Psoas muscle (tissue), 8 donors: ENCODE measurements around the gene ANP32A. TPM values are rescaled to one million over a fixed set of nuclear protein-coding genes. Genes with fewer than 3 reads are reported as not detected.

Experiments
- ATAC-seq, 4 donors: fragments of 200-7000 bp; cut with Tn5 transposase; one replicate each; pipeline ENCODE4 v1.9.1; 2020; ENCODE audit warnings: moderate library complexity in 3 of 4, mild to moderate bottlenecking in 2 of 4
- DNase-seq, 2 donors: peaks; one replicate each; pipeline ENCODE4 v3.0.0-alpha.2; 2020
- H3K27ac ChIP-seq: fragments of 200-600 bp; one replicate; pipeline ENCODE4 v1.8.0; 2022
- H3K27me3 ChIP-seq, 3 donors: fragments of 200-600 bp in 1 of 3; one replicate each; pipeline versions ENCODE4 v1.6.1 to v1.8.0; 2013 to 2022; ENCODE audit warnings: low read length in 2 of 3, mild to moderate bottlenecking in 2 of 3, moderate library complexity in 1 of 3; ENCODE audit not compliant: insufficient read depth in 3 of 3
- H3K36me3 ChIP-seq, 2 donors: fragments of 200-600 bp in 1 of 2; one replicate each; pipeline versions ENCODE4 v1.6.1 to v1.8.0; 2013 to 2022; ENCODE audit warnings: low read depth in 1 of 2, mild to moderate bottlenecking in 1 of 2, moderate library complexity in 1 of 2; ENCODE audit not compliant: insufficient read depth in 1 of 2
- H3K4me1 ChIP-seq: fragments of 200-600 bp; one replicate; pipeline ENCODE4 v1.8.0; 2022
- H3K4me3 ChIP-seq: fragments of 200-600 bp; one replicate; pipeline ENCODE4 v1.8.0; 2022; ENCODE audit warnings: mild to moderate bottlenecking
- H3K9me3 ChIP-seq: fragments of 200-600 bp; one replicate; pipeline ENCODE4 v1.8.0; 2022
- whole genome bisulfite sequencing, 3 donors: extraction: QIAGEN DNeasy Blood & Tissue Kit; methylation state at CpG; one replicate each; pipeline versions ENCODE4 v1.1.6 to v1.1.7; 2013; 5-methylcytosine and 5-hydroxymethylcytosine counted together
- intact Hi-C, 2 donors: fragments of 100-400 bp; cut with DNase I; formaldehyde crosslinking; loops; one replicate each; pipeline versions ENCODE4 v1.11.0 to v1.14.2; 2022
- polyA plus RNA-seq, 3 donors: library from polyadenylated mRNA; stranded (reverse); fragments of 200-250 nt; gene quantifications; one replicate each; pipeline ENCODE4 v1.2.3, GENCODE V29; 2013
- total RNA-seq, 4 donors: library from RNA; stranded (reverse); fragmentation: NEBNext Ultra II Directional in 2 of 4; extraction: Animal tissue kit (Norgen Biotek cat#: 25700) in 2 of 4; gene quantifications; one replicate each; pipeline versions ENCODE4 v1.2.1 to v1.2.4, GENCODE V29; 2021 to 2023
- TF ChIP-seq, protein P1 (sequence below): fragments of 200-600 bp; IDR thresholded peaks from one replicate; pipeline ENCODE4 v1.8.0; 2022; ENCODE audit warnings: antibody characterized with exemption
- donor health status: healthy with polysubstance abuse.
- donor health status: DM: no; HTN: no; CAD: no; lungs with moderate emphysema.
- donor health status: Bipolar disorder and iron deficiency.
- donor health status: healthy.
- donor health status: DM: yes; HTN: yes; CAD: no.
- donor health status: DM: no; HTN: no; CAD: no.
- donor health status: DM: no; HTN: no; CAD: no.
- donor health status: DM: yes; HTN: yes; CAD: no.

Gene ANP32A
- total and polyA plus RNA-seq, 7 donors: 56.7 to 98.2 (median 83.7) TPM

DNA sequence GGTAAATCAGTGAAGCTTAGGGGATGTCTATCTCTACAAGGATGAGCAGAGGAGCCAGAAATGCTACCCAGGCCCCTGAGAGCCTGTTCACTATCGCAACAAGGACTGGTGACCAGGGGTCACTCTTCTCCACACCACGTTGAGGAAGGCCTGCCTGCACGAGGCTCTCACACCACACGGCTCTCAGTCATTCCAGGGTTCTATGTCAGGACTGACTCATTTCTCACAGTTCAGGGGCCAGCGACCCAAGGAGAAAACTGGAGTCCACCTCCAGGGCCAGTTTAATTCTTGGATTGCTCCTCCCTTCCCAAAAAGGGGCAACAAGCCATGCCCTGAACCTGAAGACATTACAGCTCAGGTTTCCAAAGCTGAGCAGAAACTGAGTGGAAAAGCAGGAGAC is 33.9 kb downstream of the ANP32A start:
- Histone ChIP-seq H3K4me1 (peaks cover 32% of the 10 kb centered on the region), H3K4me3 (no peak overlapping the region), H3K27me3 (no peaks in the 10 kb centered on the region), H3K9me3 (no peaks in the 10 kb centered on the region), H3K27ac (no peak overlapping the region), H3K36me3 (peaks cover 0 to 54% of the 10 kb centered on the region in 2 donors)
- ATAC-seq: no peak
- intact Hi-C loops: loop anchor here in 1 of 2 donors (5.0 kb wide), 1 partner anchor 41 kb away; no protein-coding TSS in a partner anchor
- TF ChIP-seq, protein P1, sequence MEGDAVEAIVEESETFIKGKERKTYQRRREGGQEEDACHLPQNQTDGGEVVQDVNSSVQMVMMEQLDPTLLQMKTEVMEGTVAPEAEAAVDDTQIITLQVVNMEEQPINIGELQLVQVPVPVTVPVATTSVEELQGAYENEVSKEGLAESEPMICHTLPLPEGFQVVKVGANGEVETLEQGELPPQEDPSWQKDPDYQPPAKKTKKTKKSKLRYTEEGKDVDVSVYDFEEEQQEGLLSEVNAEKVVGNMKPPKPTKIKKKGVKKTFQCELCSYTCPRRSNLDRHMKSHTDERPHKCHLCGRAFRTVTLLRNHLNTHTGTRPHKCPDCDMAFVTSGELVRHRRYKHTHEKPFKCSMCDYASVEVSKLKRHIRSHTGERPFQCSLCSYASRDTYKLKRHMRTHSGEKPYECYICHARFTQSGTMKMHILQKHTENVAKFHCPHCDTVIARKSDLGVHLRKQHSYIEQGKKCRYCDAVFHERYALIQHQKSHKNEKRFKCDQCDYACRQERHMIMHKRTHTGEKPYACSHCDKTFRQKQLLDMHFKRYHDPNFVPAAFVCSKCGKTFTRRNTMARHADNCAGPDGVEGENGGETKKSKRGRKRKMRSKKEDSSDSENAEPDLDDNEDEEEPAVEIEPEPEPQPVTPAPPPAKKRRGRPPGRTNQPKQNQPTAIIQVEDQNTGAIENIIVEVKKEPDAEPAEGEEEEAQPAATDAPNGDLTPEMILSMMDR: no peak
- 84 to 88% (median 85%) methylated on average over 5 of the region's 5 CpGs for WGBS, 3 donors
- DNase-seq: no peak

DNA sequence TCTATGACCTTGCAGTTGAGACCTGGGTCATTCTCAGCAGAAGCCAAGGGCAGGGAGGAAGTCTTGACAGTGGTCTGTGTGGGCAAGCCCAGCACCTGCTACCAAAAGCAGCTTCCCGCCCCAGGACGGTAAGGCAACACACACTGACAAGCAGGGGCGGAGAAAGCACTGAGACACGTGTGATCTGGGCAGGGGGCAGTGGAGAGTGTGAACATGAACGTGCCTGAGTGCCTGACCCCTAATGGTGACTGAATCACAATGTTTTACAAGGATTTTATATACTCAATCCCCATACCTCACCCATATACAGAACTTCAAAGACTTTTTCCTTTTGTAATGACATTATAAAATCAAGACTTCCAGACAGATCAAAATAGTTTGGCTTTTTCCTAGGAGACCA is 35.2 kb downstream of the ANP32A start:
- ATAC-seq (no peak), DNase-seq (no peak)
- H3K4me3 ChIP-seq: no peak overlapping the region
- TF ChIP-seq, protein P1: no peak
- no peaks in the 10 kb centered on the region for H3K27me3 ChIP-seq
- peaks cover 21% of the 10 kb centered on the region for H3K4me1 ChIP-seq
- H3K36me3 ChIP-seq: peaks cover 0 to 66% of the 10 kb centered on the region in 2 donors
- intact Hi-C loops: loop anchor here in 1 of 2 donors (5.0 kb wide), 1 partner anchor 42 kb away; no protein-coding TSS in a partner anchor
- no peaks in the 10 kb centered on the region for H3K9me3 ChIP-seq
- H3K27ac ChIP-seq: no peak overlapping the region
- 60 to 68% (median 65%) methylated on average over 5 of the region's 5 CpGs for WGBS, 3 donors

DNA sequence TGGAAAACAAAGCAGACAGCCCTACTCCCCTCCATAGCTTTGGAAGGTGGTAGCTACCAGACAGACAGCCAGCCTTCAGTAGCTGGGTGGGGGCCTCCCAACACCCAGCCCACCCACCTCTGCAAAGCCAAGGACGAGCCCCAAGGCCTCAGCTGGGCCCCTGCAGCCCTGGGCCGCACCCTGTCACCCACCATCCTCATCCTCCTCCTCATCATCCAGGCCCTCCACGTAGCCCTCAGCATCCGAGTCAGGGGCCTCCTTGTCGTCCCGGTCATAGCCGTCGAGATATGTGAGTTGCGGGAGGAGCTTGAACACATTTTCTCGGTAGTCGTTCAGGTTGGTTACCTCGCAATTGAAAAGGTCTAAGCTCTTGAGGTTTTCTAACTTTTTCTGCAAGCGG is 36.5 kb downstream of the ANP32A start:
- no peaks in the 10 kb centered on the region for H3K27me3 ChIP-seq
- DNase-seq (no peak), ATAC-seq (no peak)
- no peak overlapping the region for H3K27ac ChIP-seq
- TF ChIP-seq, protein P1: no peak
- H3K9me3 ChIP-seq: no peaks in the 10 kb centered on the region
- intact Hi-C loops: loop anchor here (5.0 kb wide), 2 partner anchors 93 to 227 kb away; no protein-coding TSS in a partner anchor
- H3K4me1 ChIP-seq: peaks cover 8% of the 10 kb centered on the region
- 93 to 97% (median 94%) methylated on average over 13 of the region's 13 CpGs for WGBS, 3 donors
- H3K36me3 ChIP-seq: peaks cover 0 to 79% of the 10 kb centered on the region in 2 donors
- no peak overlapping the region for H3K4me3 ChIP-seq

DNA sequence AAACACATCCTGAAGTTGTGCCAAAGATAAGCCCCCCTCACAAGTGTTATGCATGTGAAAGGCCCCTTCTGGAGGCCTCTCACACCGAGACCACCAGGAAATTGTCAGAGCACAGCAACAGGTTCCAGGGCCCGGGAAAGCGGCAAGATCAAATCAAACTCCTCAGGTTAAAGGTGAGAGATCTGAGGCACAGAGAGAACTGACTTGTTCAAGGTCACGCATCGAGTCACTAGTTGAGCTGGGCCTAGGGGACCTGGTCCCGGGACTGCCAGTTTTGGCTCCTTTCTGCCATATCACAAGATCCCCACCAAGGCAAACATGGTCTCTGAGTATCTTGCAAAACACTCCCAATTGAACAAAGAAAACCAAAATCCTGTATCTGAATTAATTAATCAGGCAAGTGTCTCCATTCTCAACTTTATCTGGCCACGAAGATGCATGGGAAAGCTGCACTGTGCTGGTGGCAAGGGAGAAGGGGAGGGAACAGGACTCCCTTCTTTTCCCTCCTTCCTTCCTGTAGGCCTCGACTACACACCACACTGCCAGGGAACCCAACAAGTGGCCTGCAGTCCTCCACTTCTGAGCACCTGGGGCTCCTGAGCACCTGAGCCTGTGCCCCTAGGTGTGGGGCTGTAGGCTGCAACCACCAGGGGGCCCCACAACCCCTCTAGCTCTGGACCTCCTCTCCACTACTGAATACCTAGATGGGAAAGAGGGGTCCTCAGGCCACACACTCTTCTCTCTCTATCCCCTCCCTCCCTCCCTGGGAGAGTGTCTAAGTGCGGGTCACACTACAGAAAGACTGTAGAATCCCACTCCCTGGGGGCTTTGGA is 37.3 kb downstream of the ANP32A start:
- peak in 1 of 2 donors; percentile 51 for DNase-seq
- peak; percentile 71 to 87 (median 82) for ATAC-seq
- intact Hi-C loops: loop anchor here (2.0 to 5.0 kb wide), 3 partner anchors 91 to 226 kb away; no protein-coding TSS in a partner anchor
- peaks cover 0 to 86% of the 10 kb centered on the region in 2 donors for H3K36me3 ChIP-seq
- peaks cover 4% of the 10 kb centered on the region for H3K4me1 ChIP-seq
- TF ChIP-seq, protein P1: peak; percentile 72
- no peak overlapping the region for H3K27ac ChIP-seq
- no peak overlapping the region for H3K4me3 ChIP-seq
- 88 to 90% (median 89%) methylated on average over 9 of the region's 9 CpGs for WGBS, 3 donors
- H3K27me3 ChIP-seq: no peaks in the 10 kb centered on the region
- no peaks in the 10 kb centered on the region for H3K9me3 ChIP-seq
